Right ventricle myocardium inferior (tissue), 1 donor: ENCODE results near the gene CACNA1G. TPM values are rescaled to one million over a fixed set of nuclear protein-coding genes. Genes with fewer than 3 reads are reported as not detected.
A peak's percentile ranks its signal among the peaks of the same experiment; 100 is the strongest.

Experiments used
- ATAC-seq: fragments of 200-7000 bp; cut with Tn5 transposase; one replicate; pipeline ENCODE4 v1.9.1; 2020; ENCODE audit warnings: mild to moderate bottlenecking, moderate library complexity
- DNase-seq: peaks from one replicate; pipeline ENCODE4 v3.0.0; 2021; ENCODE audit errors: missing footprints
- intact Hi-C: fragments of 100-400 bp; cut with DNase I; formaldehyde crosslinking; loops from one replicate; pipeline ENCODE4 v1.11.0; 2022
- total RNA-seq: library from RNA; stranded (reverse); fragmentation: NEBNext Ultra II Directional; extraction: Animal tissue kit (Norgen Biotek cat#: 25700); gene quantifications from one replicate; pipeline ENCODE4 v1.2.1, GENCODE V29; 2021
- donor health status: DM: no; HTN: yes; CAD: no; lungs with severe emphysema.

CACNA1G gene
- total RNA-seq, 1 donor from 2014 or later: 0.38 TPM

DNA sequence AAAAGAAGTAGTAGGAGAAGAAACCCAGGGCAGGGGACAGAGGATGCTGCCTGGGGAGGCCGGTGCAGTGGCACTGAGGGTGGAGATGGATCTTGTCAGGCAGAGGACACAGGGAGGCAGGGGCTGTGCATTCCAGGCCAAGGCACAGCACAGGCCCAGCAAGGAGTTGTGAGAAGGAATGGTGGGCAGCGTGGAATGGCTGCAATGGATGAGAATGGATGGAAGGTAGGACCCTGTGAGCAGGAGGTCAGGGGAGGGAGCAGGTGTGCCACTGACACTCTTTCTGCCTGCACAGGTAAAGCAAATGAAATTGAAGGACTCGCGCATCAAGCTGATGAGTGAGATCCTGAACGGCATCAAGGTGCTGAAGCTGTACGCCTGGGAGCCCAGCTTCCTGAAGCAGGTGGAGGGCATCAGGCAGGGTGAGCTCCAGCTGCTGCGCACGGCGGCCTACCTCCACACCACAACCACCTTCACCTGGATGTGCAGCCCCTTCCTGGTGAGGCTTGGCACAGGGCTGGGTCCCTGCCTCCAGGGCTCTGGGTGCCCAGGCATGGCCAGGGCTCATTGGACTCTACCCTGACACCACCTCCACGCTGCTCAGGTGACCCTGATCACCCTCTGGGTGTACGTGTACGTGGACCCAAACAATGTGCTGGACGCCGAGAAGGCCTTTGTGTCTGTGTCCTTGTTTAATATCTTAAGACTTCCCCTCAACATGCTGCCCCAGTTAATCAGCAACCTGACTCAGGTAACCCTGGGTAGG lies 106.9 kb downstream of the CACNA1G start:
- DNase-seq (peak; percentile 31), ATAC-seq (no peak)
- intact Hi-C loops: no loop called here

DNA sequence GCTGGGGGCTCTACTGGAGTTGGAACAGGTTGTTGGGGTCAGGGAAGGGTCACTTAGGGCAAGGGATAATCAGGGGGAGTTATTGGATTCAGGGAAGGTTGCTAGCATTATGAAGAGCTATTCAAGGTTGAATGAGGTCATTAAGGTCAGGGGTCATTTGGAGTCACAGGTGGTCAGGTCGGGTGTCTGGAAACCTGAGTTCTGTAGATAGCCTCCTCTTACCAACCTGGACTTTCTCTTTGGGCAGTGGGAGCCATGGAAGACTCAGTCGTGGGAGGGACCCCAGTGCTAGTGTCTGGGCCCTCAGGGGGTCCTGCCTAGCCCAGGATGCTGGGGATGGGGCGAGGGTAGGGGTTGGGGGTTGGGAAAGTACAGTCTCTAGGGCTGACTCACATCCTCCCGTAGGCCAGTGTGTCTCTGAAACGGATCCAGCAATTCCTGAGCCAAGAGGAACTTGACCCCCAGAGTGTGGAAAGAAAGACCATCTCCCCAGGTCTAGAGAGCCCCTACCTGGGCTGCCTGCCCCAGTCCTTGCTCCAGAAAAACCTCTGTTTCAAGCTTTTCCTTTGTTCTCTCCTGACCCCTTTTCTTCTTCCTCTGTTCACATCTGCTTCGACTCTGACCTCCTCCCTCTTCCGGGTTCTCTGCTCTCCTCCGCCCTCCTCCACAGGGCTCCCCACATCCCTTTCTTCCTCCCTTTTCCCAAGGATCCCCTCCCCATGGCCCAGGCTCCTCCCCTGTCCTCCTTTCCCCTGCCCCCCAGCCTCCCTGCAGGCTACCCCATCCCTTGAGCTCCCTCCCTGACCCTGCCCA lies 107.7 kb downstream of the CACNA1G start:
- intact Hi-C loops: no loop called here
- DNase-seq (no peak), ATAC-seq (no peak)

DNA sequence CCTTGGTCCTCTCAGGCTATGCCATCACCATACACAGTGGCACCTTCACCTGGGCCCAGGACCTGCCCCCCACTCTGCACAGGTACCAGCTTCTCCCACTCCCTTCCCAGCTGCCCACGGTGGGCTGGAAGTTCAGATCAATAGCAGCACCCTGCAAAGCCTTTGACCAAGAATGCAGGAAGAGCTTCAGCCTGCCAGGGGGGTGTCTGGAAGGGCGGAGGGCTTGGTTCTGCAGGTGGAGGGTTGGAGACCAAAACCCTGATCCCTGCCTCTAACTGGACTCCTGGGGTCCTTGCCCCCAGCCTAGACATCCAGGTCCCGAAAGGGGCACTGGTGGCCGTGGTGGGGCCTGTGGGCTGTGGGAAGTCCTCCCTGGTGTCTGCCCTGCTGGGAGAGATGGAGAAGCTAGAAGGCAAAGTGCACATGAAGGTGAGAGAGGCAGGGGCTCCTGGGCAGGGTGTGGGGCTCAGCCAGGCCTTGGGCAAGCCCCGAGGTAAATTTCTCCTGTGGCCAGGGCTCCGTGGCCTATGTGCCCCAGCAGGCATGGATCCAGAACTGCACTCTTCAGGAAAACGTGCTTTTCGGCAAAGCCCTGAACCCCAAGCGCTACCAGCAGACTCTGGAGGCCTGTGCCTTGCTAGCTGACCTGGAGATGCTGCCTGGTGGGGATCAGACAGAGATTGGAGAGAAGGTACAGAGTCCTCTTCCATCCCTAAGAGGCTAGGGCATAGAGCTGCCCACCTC lies 108.5 kb downstream of the CACNA1G start:
- ATAC-seq (no peak), DNase-seq (peak; percentile 40)
- intact Hi-C loops: no loop called here

DNA sequence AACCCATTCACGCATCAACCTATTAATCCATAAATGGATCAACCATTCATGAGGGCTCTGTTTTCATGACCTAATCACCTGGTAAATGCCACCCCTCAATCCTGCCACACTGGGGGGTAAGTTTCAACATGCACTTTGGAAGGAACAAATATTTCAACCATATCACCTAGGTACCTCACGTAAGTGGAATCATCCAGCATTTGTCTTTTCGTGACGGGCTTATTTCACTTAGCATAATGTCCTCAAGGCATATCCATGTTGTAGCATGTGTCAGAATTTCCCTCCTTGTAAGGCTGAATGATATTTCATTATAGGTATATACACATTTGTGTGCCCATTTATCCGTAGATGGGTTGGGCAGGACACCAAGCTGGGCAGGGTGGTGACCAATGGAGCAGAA lies 111.6 kb downstream of the CACNA1G start:
- ATAC-seq: no peak
- intact Hi-C loops: no loop called here
- peak; percentile 4 for DNase-seq

DNA sequence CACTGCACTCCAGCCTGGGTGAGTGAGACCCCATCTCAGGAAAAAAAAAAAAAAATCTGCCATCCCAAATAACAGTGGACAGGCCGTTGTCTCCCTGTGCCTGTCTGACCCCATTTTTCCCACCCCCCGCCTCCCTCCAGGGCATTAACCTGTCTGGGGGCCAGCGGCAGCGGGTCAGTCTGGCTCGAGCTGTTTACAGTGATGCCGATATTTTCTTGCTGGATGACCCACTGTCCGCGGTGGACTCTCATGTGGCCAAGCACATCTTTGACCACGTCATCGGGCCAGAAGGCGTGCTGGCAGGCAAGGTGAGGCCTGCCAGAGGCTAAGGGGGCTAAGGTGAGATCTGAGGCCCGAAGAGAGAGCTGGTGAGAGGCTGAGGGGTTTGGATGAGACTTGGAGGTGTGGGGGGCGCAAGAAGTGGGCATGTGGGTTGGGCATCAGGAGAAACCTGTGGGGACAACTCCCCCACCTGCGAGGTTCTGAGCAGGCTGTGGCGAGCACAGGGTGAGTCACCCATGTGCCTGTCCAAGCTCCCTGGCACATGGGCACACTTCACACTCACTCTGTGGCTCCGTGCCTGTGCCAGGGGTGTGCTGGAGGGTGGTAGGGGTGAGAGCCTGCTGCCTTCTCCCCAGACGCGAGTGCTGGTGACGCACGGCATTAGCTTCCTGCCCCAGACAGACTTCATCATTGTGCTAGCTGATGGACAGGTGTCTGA lies 112.5 kb downstream of the CACNA1G start:
- intact Hi-C loops: no loop called here
- ATAC-seq: peak; percentile 66

DNA sequence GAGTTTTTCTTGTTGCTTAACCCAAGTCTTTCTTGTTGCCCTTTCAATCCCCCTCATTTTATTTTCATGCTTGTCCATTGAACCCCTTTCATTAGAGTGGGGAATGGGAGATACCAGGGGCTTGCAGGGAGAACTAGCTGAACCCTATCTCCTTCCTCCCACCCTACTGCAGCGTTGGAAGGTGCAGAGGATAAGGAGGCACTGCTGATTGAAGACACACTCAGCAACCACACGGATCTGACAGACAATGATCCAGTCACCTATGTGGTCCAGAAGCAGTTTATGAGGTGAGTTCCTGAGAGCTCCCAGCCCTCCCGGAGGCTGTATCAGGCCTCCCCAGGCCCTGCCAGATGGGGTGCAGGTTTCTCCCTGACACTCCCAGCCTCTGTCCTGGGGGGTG lies 114.7 kb downstream of the CACNA1G start:
- intact Hi-C loops: no loop called here
- DNase-seq (peak; percentile 16), ATAC-seq (no peak)

More for the DNA sequence above, 112.5 kb downstream of the CACNA1G start:
- DNase-seq: peak; percentile 45

DNA sequence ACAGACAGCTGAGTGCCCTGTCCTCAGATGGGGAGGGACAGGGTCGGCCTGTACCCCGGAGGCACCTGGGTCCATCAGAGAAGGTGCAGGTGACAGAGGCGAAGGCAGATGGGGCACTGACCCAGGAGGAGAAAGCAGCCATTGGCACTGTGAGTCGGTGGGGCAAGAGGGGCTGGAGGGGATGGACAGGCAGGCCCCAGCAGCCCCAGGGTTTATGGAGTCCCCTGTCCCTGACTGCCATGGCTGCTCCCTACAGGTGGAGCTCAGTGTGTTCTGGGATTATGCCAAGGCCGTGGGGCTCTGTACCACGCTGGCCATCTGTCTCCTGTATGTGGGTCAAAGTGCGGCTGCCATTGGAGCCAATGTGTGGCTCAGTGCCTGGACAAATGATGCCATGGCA lies 115.1 kb downstream of the CACNA1G start:
- ATAC-seq (no peak), DNase-seq (no peak)
- intact Hi-C loops: no loop called here

DNA sequence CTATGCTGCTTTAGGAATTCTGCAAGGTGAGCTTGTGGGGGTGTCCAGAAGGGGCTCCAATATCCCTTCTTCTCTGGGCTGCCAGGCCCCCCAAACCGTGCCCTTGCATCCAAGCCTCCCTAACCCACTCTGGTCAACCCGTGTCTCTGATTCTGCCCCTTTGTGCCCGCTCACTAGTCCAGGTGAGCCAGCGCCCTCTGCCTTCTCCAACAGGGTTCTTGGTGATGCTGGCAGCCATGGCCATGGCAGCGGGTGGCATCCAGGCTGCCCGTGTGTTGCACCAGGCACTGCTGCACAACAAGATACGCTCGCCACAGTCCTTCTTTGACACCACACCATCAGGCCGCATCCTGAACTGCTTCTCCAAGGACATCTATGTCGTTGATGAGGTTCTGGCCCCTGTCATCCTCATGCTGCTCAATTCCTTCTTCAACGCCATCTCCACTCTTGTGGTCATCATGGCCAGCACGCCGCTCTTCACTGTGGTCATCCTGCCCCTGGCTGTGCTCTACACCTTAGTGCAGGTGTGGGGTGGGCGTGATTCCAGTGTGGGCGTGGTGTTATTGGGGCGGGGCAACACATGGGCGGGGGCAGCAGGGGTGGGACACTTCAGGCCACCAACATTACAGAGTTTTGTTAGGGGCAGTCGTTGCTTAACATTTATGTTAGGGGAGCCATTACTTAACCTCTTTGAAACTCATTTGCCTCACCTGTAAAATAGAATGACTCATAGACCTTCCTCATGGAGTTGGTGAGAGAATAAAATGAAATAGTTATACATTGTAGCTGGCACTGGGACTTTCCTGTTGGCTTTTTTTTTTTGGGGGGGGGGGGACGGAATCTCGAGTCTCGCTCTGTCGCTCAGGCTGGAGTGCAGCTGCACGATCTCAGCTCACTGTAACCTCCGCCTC lies 115.8 kb downstream of the CACNA1G start:
- no peak for ATAC-seq
- intact Hi-C loops: no loop called here
- DNase-seq: peak; percentile 55

Other genes with a start within 250 kb of the CACNA1G start
- 16.4 TPM for gene XYLT2, start 214.6 kb upstream of the CACNA1G start, total RNA-seq
- 85.0 TPM for gene MRPL27, start 187.5 kb upstream of the CACNA1G start, total RNA-seq
- 0.60 TPM for gene EME1, start 187.5 kb upstream of the CACNA1G start, total RNA-seq
- gene LRRC59, start 163.2 kb upstream of the CACNA1G start, total RNA-seq: 24.5 TPM
- 22.7 TPM for gene ACSF2, start 134.5 kb upstream of the CACNA1G start, total RNA-seq
- 0.16 TPM for gene CHAD, start 91.8 kb upstream of the CACNA1G start, total RNA-seq
- gene RSAD1, start 81.9 kb upstream of the CACNA1G start, total RNA-seq: 52.7 TPM
- 0.81 TPM for gene MYCBPAP, start 52.3 kb upstream of the CACNA1G start, total RNA-seq
- 21.5 TPM for gene EPN3, start 28.0 kb upstream of the CACNA1G start, total RNA-seq
- 60.4 TPM for gene SPATA20, start 13.5 kb upstream of the CACNA1G start, total RNA-seq
- 0.68 TPM for gene ABCC3, start 74.2 kb downstream of the CACNA1G start, total RNA-seq
- 60.9 TPM for gene ANKRD40, start 147.2 kb downstream of the CACNA1G start, total RNA-seq
- gene LUC7L3, start 158.9 kb downstream of the CACNA1G start, total RNA-seq: 49.3 TPM
- not detected for gene ANKRD40CL, start 206.8 kb downstream of the CACNA1G start, total RNA-seq